WI38 (cell line): ENCODE results near the gene CEP250.

Experiments
- H3K4me3 ChIP-seq: 2 replicates; pipeline ENCODE4 v1.5.1; 2011; ENCODE audit warnings: low read depth, mild to moderate bottlenecking, control low read depth, low read length
- CTCF ChIP-seq: IDR thresholded peaks from 2 replicates; pipeline ENCODE4 v1.5.1; 2012; ENCODE audit warnings: low read depth, mild to moderate bottlenecking, control low read depth, low read length

CEP250 gene

GRCh38 chr20:35487479-35487878 lies 32.1 kb downstream of the CEP250 start:
- no peak overlapping the region for H3K4me3 ChIP-seq
- TF ChIP-seq CTCF: no peak

GRCh38 chr20:35489717-35490116 lies 34.3 kb downstream of the CEP250 start:
- H3K4me3 ChIP-seq: no peak overlapping the region
- no peak for TF ChIP-seq CTCF

GRCh38 chr20:35490736-35491181 lies 35.4 kb downstream of the CEP250 start:
- no peak overlapping the region for H3K4me3 ChIP-seq
- no peak for TF ChIP-seq CTCF

- no peak for TF ChIP-seq CTCF
- no peak overlapping the region for H3K4me3 ChIP-seq
These were observed 36.4 kb downstream of the CEP250 start for GRCh38 chr20:35491823-35492222.

GRCh38 chr20:35492352-35492751 lies 37.0 kb downstream of the CEP250 start:
- TF ChIP-seq CTCF: no peak

GRCh38 chr20:35496481-35496880 lies 41.1 kb downstream of the CEP250 start:
- H3K4me3 ChIP-seq: no peak overlapping the region
- no peak for TF ChIP-seq CTCF

More at GRCh38 chr20:35492352-35492751, 37.0 kb downstream of the CEP250 start:
- H3K4me3 ChIP-seq: no peak overlapping the region

GRCh38 chr20:35497320-35497719 lies 41.9 kb downstream of the CEP250 start:
- TF ChIP-seq CTCF: no peak
- no peak overlapping the region for H3K4me3 ChIP-seq
